Ovary (tissue), 3 donors: ENCODE data around the gene ENOX1.

Experiments
- EP300 ChIP-seq: sonication (generic); formaldehyde crosslinking; IDR thresholded peaks from one replicate; pipeline ENCODE4 v1.6.1; 2017; ENCODE audit warnings: antibody characterized with exemption
- POLR2A ChIP-seq: fragments of 450-650 bp; IDR thresholded peaks from one replicate; pipeline ENCODE4 v1.6.1; 2017; ENCODE audit warnings: antibody characterized with exemption, mild to moderate bottlenecking, moderate library complexity
- TF ChIP-seq, protein P1 (sequence below), 3 donors: fragments of 450-650 bp in 2 of 3; fragments of 200-600 bp in 1 of 3; IDR thresholded peaks; one replicate each; pipeline versions ENCODE4 v1.5.1 to v1.8.0; 2016 to 2022; ENCODE audit warnings: antibody characterized with exemption in 3 of 3, mild to moderate bottlenecking in 1 of 3
- donor health status: DM: no; HTN: no; CAD: no.

GRCh38 chr13:43469791-43470190, 317.0 kb downstream of the ENOX1 start:
- TF ChIP-seq, protein P1, sequence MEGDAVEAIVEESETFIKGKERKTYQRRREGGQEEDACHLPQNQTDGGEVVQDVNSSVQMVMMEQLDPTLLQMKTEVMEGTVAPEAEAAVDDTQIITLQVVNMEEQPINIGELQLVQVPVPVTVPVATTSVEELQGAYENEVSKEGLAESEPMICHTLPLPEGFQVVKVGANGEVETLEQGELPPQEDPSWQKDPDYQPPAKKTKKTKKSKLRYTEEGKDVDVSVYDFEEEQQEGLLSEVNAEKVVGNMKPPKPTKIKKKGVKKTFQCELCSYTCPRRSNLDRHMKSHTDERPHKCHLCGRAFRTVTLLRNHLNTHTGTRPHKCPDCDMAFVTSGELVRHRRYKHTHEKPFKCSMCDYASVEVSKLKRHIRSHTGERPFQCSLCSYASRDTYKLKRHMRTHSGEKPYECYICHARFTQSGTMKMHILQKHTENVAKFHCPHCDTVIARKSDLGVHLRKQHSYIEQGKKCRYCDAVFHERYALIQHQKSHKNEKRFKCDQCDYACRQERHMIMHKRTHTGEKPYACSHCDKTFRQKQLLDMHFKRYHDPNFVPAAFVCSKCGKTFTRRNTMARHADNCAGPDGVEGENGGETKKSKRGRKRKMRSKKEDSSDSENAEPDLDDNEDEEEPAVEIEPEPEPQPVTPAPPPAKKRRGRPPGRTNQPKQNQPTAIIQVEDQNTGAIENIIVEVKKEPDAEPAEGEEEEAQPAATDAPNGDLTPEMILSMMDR (IDR thresholded peaks at IDR 0.05): no peak
- TF ChIP-seq EP300 (no peak), POLR2A (no peak)
